Stomach (tissue), 9 donors: ENCODE results near the gene RGSL1. TPM values are rescaled to one million over a fixed set of nuclear protein-coding genes. Genes with fewer than 3 reads are reported as not detected.

Experiments
- DNase-seq, 2 donors: peaks; one replicate each; pipeline versions ENCODE4 v3.0.0 to v3.0.0-alpha.2; 2013 to 2019
- H3K27ac ChIP-seq, 5 donors: fragments of 200-600 bp in 4 of 5; sonication (generic) in 4 of 5; one replicate each; pipeline ENCODE4 v1.5.1; 2013 to 2019; ENCODE audit warnings: mild to moderate bottlenecking in 1 of 5, moderate library complexity in 1 of 5
- H3K27me3 ChIP-seq, 3 donors: fragments of 200-600 bp; sonication (generic); one replicate each; pipeline ENCODE4 v1.5.1; 2017 to 2019; ENCODE audit warnings: mixed run types in 1 of 3
- H3K36me3 ChIP-seq, 4 donors: fragments of 200-600 bp; sonication (generic); 1 replicate in 3 of 4; 2 replicates in 1 of 4; pipeline ENCODE4 v1.5.1; 2016 to 2019
- H3K4me1 ChIP-seq, 4 donors: fragments of 200-600 bp; sonication (generic); one replicate each; pipeline ENCODE4 v1.5.1; 2016 to 2019
- H3K4me3 ChIP-seq, 4 donors: fragments of 200-600 bp; sonication (generic) in 3 of 4; one replicate each; pipeline ENCODE4 v1.5.1; 2016 to 2019; ENCODE audit warnings: mild to moderate bottlenecking in 1 of 4
- H3K9me3 ChIP-seq, 4 donors: fragments of 200-600 bp; sonication (generic); one replicate each; pipeline ENCODE4 v1.5.1; 2016 to 2019
- CTCF ChIP-seq, 7 experiments: fragments of 450-650 bp in 4 of 7; fragments of 200-600 bp in 3 of 7; sonication (generic) in 3 of 7; IDR thresholded peaks; one replicate each; pipeline ENCODE4 v1.5.1; 2016 to 2019; ENCODE audit warnings: antibody characterized with exemption in 7 of 7, control low read depth in 2 of 7, mild to moderate bottlenecking in 1 of 7
- EP300 ChIP-seq: sonication (generic); formaldehyde crosslinking; IDR thresholded peaks from one replicate; pipeline ENCODE4 v1.6.1; 2017; ENCODE audit warnings: antibody characterized with exemption
- POLR2A ChIP-seq, 4 donors: fragments of 450-650 bp; IDR thresholded peaks; one replicate each; pipeline ENCODE4 v1.6.1; 2016; ENCODE audit warnings: antibody characterized with exemption in 4 of 4, control low read depth in 2 of 4, mild to moderate bottlenecking in 1 of 4, moderate library complexity in 1 of 4
- POLR2AphosphoS5 ChIP-seq, 3 donors: sonication (generic); formaldehyde crosslinking; IDR thresholded peaks; one replicate each; pipeline ENCODE4 v1.6.1; 2016; ENCODE audit warnings: antibody characterized with exemption in 3 of 3
- WGBS, 5 donors: extraction: QIAGEN DNeasy Blood & Tissue Kit in 3 of 5; methylation state at CpG; one replicate each; pipeline versions ENCODE4 v1.1.5 to v1.1.7; 2013 to 2018; 5-methylcytosine and 5-hydroxymethylcytosine counted together
- intact Hi-C: fragments of 100-400 bp; cut with DNase I; formaldehyde crosslinking; loops from one replicate; pipeline ENCODE4 v1.15.1; 2023; ENCODE audit warnings: low total_unique reads
- polyA plus RNA-seq, 3 donors: library from polyadenylated mRNA; stranded (reverse); fragments of 200-250 nt; gene quantifications; one replicate each; pipeline ENCODE4 v1.2.3, GENCODE V29; 2013
- total RNA-seq, 5 donors: library from RNA; depleted of rRNA; stranded (reverse); fragments of >200 nt; gene quantifications; one replicate each; pipeline versions ENCODE4 v1.1.0 to v1.2.3, GENCODE V29; 2014 to 2016
- donor health status: healthy with polysubstance abuse.
- donor health status: Bipolar disorder and iron deficiency.
- donor health status: healthy.

RGSL1 gene
- total and polyA plus RNA-seq, 8 donors: not detected

GRCh38 chr1:182426442-182427430 is 23.2 kb upstream of the RGSL1 start:
- Histone ChIP-seq H3K9me3 (no peaks in the 10 kb centered on the region), H3K27me3 (no peaks in the 10 kb centered on the region), H3K4me3 (no peak overlapping the region), H3K36me3 (no peaks in the 10 kb centered on the region), H3K27ac (no peak overlapping the region), H3K4me1 (no peaks in the 10 kb centered on the region)
- no peak for DNase-seq
- intact Hi-C loops: no loop called here
- TF ChIP-seq EP300: no peak
- TF ChIP-seq POLR2AphosphoS5 (IDR thresholded peaks at IDR 0.05): no peak
- no peak for TF ChIP-seq POLR2A (IDR thresholded peaks at IDR 0.05)
- no peak for TF ChIP-seq CTCF (IDR thresholded peaks at IDR 0.05)
- 75 to 82% (median 79%) methylated on average over 7 of the region's 7 CpGs for WGBS, 5 donors

- DNase-seq: no peak
- TF ChIP-seq POLR2A (IDR thresholded peaks at IDR 0.05) (no peak), POLR2AphosphoS5 (IDR thresholded peaks at IDR 0.05) (no peak), CTCF (IDR thresholded peaks at IDR 0.05) (no peak), EP300 (no peak)
- H3K27ac ChIP-seq: no peak overlapping the region
- no peak overlapping the region for H3K4me3 ChIP-seq
- no peaks in the 10 kb centered on the region for H3K27me3 ChIP-seq
- WGBS, 5 donors: 84 to 95% (median 92%) methylated on average over 2 of the region's 2 CpGs
- intact Hi-C loops: no loop called here
- no peaks in the 10 kb centered on the region for H3K36me3 ChIP-seq
- no peaks in the 10 kb centered on the region for H3K9me3 ChIP-seq
- H3K4me1 ChIP-seq: no peaks in the 10 kb centered on the region
Measured at GRCh38 chr1:182428043-182428442, 21.9 kb upstream of the RGSL1 start.

- intact Hi-C loops: no loop called here
- Histone ChIP-seq H3K27ac (no peak overlapping the region), H3K4me3 (no peak overlapping the region), H3K36me3 (no peaks in the 10 kb centered on the region), H3K9me3 (no peaks in the 10 kb centered on the region), H3K27me3 (no peaks in the 10 kb centered on the region), H3K4me1 (no peaks in the 10 kb centered on the region)
- no peak for DNase-seq
- TF ChIP-seq POLR2A (IDR thresholded peaks at IDR 0.05) (no peak), CTCF (IDR thresholded peaks at IDR 0.05) (no peak), EP300 (no peak), POLR2AphosphoS5 (IDR thresholded peaks at IDR 0.05) (no peak)
- 69 to 77% (median 72%) methylated on average over 11 of the region's 11 CpGs for WGBS, 5 donors
Measured at GRCh38 chr1:182430263-182431068, 19.5 kb upstream of the RGSL1 start.

GRCh38 chr1:182431278-182431677 is 18.7 kb upstream of the RGSL1 start:
- intact Hi-C loops: no loop called here
- DNase-seq: no peak

More at GRCh38 chr1:182431278-182431677, 18.7 kb upstream of the RGSL1 start:
- Histone ChIP-seq H3K36me3 (no peaks in the 10 kb centered on the region), H3K9me3 (no peaks in the 10 kb centered on the region), H3K4me3 (no peak overlapping the region), H3K27ac (no peak overlapping the region), H3K27me3 (no peaks in the 10 kb centered on the region), H3K4me1 (no peaks in the 10 kb centered on the region)
- WGBS, 5 donors: 64 to 83% (median 68%) methylated on average over 7 of the region's 7 CpGs
- TF ChIP-seq POLR2AphosphoS5 (IDR thresholded peaks at IDR 0.05): no peak
- no peak for TF ChIP-seq CTCF (IDR thresholded peaks at IDR 0.05)
- TF ChIP-seq POLR2A (IDR thresholded peaks at IDR 0.05): no peak
- TF ChIP-seq EP300: no peak
